Liver (tissue), 9 donors: ENCODE data around the gene TMEM91. TPM values are rescaled to one million over a fixed set of nuclear protein-coding genes. Genes with fewer than 3 reads are reported as not detected.

ENCODE experiments used
- DNase-seq: peaks from one replicate; pipeline ENCODE4 v3.0.0-alpha.2; 2017; ENCODE audit warnings: low spot score
- H3K27ac ChIP-seq, 2 donors: one replicate each; pipeline ENCODE4 v1.7.0; 2013; ENCODE audit warnings: inconsistent platforms in 2 of 2, low read length in 2 of 2, control low read depth in 1 of 2, low read depth in 1 of 2, mild to moderate bottlenecking in 1 of 2
- H3K27me3 ChIP-seq, 4 donors: one replicate each; pipeline versions ENCODE4 v1.6.1 to v1.7.0; 2013; ENCODE audit warnings: low read length in 3 of 4, inconsistent platforms in 1 of 4, mild to moderate bottlenecking in 1 of 4, moderate library complexity in 1 of 4; ENCODE audit not compliant: control insufficient read depth in 4 of 4, insufficient read depth in 4 of 4
- H3K36me3 ChIP-seq, 4 donors: one replicate each; pipeline versions ENCODE4 v1.6.1 to v1.7.0; 2013; ENCODE audit warnings: low read length in 3 of 4, mild to moderate bottlenecking in 3 of 4, low read depth in 1 of 4, moderate library complexity in 1 of 4; ENCODE audit not compliant: control insufficient read depth in 4 of 4, insufficient read depth in 3 of 4
- H3K4me1 ChIP-seq, 4 donors: one replicate each; pipeline versions ENCODE4 v1.6.1 to v1.7.0; 2013; ENCODE audit warnings: low read length in 3 of 4, mild to moderate bottlenecking in 3 of 4, moderate library complexity in 1 of 4; ENCODE audit not compliant: control insufficient read depth in 4 of 4, insufficient read depth in 4 of 4
- H3K4me3 ChIP-seq, 3 donors: one replicate each; pipeline versions ENCODE4 v1.6.1 to v1.7.0; 2013; ENCODE audit warnings: low read length in 3 of 3, control low read depth in 1 of 3, low read depth in 1 of 3, mild to moderate bottlenecking in 1 of 3
- H3K9ac ChIP-seq, 2 donors: one replicate each; pipeline ENCODE4 v1.7.0; 2013; ENCODE audit warnings: low read length in 2 of 2, mild to moderate bottlenecking in 2 of 2, moderate library complexity in 2 of 2, control low read depth in 1 of 2, low read depth in 1 of 2
- H3K9me3 ChIP-seq, 4 donors: one replicate each; pipeline versions ENCODE4 v1.6.1 to v1.7.0; 2013; ENCODE audit warnings: low read length in 3 of 4; ENCODE audit not compliant: control insufficient read depth in 4 of 4
- EGR1 ChIP-seq, 2 donors: IDR thresholded peaks; 2 replicates each; pipeline ENCODE4 v1.6.1; 2016 to 2018; ENCODE audit warnings: antibody characterized with exemption in 2 of 2, low read depth in 2 of 2
- FOXA1 ChIP-seq: IDR thresholded peaks from 2 replicates; pipeline ENCODE4 v1.6.1; 2016; ENCODE audit warnings: antibody characterized with exemption
- FOXA2 ChIP-seq: IDR thresholded peaks from 2 replicates; pipeline ENCODE4 v1.6.1; 2016; ENCODE audit warnings: antibody characterized with exemption
- HNF4A ChIP-seq, 2 donors: conservative IDR thresholded peaks; 2 replicates each; pipeline ENCODE4 v1.6.1; 2016; ENCODE audit warnings: antibody characterized with exemption in 2 of 2, mild to moderate bottlenecking in 2 of 2
- HNF4G ChIP-seq: IDR thresholded peaks from 2 replicates; pipeline ENCODE4 v1.6.1; 2016; ENCODE audit warnings: antibody characterized with exemption
- JUND ChIP-seq, 2 donors: IDR thresholded peaks; 2 replicates each; pipeline ENCODE4 v1.6.1; 2016; ENCODE audit warnings: antibody characterized with exemption in 2 of 2
- NR2F2 ChIP-seq: IDR thresholded peaks from 2 replicates; pipeline ENCODE4 v1.6.1; 2016; ENCODE audit warnings: antibody characterized with exemption
- RAD21 ChIP-seq, 2 donors: IDR thresholded peaks; 2 replicates each; pipeline ENCODE4 v1.6.1; 2016; ENCODE audit warnings: antibody characterized with exemption in 2 of 2, mild to moderate bottlenecking in 2 of 2
- SP1 ChIP-seq: IDR thresholded peaks from 2 replicates; pipeline ENCODE4 v1.6.1; 2018; ENCODE audit warnings: antibody characterized with exemption, mild to moderate bottlenecking
- TAF1 ChIP-seq: conservative IDR thresholded peaks from 2 replicates; pipeline ENCODE4 v1.6.1; 2016; ENCODE audit warnings: antibody characterized with exemption, mild to moderate bottlenecking
- YY1 ChIP-seq: IDR thresholded peaks from 2 replicates; pipeline ENCODE4 v1.6.1; 2016; ENCODE audit warnings: antibody characterized with exemption, mild to moderate bottlenecking
- WGBS: extraction: QIAGEN DNeasy Blood & Tissue Kit; methylation state at CpG from one replicate; pipeline ENCODE4 v1.1.7; 2013; 5-methylcytosine and 5-hydroxymethylcytosine counted together
- polyA plus RNA-seq, 2 donors: library from polyadenylated mRNA; stranded (reverse) in 1 of 2; unstranded in 1 of 2; fragments of 200-250 nt in 1 of 2; fragments of >200 nt in 1 of 2; fragmentation: Nextera tagmentation in 1 of 2; extraction: Ambion mirVana in 1 of 2; gene quantifications; one replicate each; pipeline versions ENCODE4 v1.2.1 to v1.2.3, GENCODE V29; 2013 to 2015
- total RNA-seq, 2 donors: library from RNA; depleted of rRNA; stranded (reverse); fragments of >200 nt; gene quantifications; one replicate each; pipeline ENCODE4 v1.2.3, GENCODE V29; 2014
- TF ChIP-seq, protein P1 (sequence below): IDR thresholded peaks from 2 replicates; pipeline ENCODE4 v1.6.1; 2016; ENCODE audit warnings: antibody characterized with exemption
- TF ChIP-seq, protein P2 (sequence below): IDR thresholded peaks from 2 replicates; pipeline ENCODE4 v1.6.1; 2016; ENCODE audit warnings: antibody characterized with exemption
- TF ChIP-seq, protein P3 (sequence below): IDR thresholded peaks from 2 replicates; pipeline ENCODE4 v1.6.1; 2016; ENCODE audit warnings: antibody characterized with exemption
- TF ChIP-seq, protein P4 (sequence below): IDR thresholded peaks from 2 replicates; pipeline ENCODE4 v1.6.1; 2016; ENCODE audit warnings: antibody characterized with exemption, mild to moderate bottlenecking
- TF ChIP-seq, protein P5 (sequence below): fragments of 150-350 bp; IDR thresholded peaks from 2 replicates; pipeline ENCODE4 v1.5.1; 2017; ENCODE audit warnings: improper control_type of control experiment, low read depth, low read length; ENCODE audit not compliant: missing input control
- donor health status: healthy.
- donor health status: healthy.
- donor health status: healthy.
- donor health status: healthy.
- donor health status: healthy.

The TMEM91 gene
- total and polyA plus RNA-seq, 4 donors, result 1.6 to 4.0 (median 2.9) TPM

DNA sequence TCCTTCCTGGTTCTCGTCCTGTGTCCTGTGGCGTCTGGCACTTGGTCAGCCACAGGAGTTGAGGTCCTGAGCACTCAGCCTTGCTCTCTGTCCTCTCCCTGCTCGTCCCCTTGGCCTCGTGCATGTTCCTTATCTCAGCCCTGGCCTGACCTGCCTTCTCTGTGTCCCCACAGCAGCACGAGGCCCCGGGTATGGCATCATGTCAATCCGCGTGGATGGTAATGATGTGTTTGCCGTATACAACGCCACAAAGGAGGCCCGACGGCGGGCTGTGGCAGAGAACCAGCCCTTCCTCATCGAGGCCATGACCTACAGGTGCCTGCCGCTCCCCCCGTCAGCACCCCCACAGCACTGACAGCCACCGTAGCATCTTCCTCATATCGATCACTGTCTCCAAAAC, 46.1 kb downstream of the TMEM91 start:
- DNase-seq, result no peak
- H3K9ac ChIP-seq, result no peak overlapping the region
- H3K36me3 ChIP-seq, result peaks cover 13 to 70% (median 32%) of the 10 kb centered on the region in 4 donors
- H3K4me1 ChIP-seq, result peaks cover 0 to 8% (median 0%) of the 10 kb centered on the region in 4 donors
- H3K27me3 ChIP-seq, result no peaks in the 10 kb centered on the region
- WGBS, result 92% methylated on average over 18 of the region's 18 CpGs
- TF ChIP-seq RAD21 (IDR thresholded peaks at IDR 0.05) (no peak), EGR1 (IDR thresholded peaks at IDR 0.05; ENCODE audit: low read depth in 2 of 2) (no peak), FOXA1 (no peak), JUND (IDR thresholded peaks at IDR 0.05) (no peak), YY1 (no peak), NR2F2 (no peak), SP1 (no peak), HNF4G (no peak), HNF4A (conservative IDR thresholded peaks at IDR 0.05) (no peak), TAF1 (no peak), FOXA2 (no peak)
- TF ChIP-seq, protein P1, sequence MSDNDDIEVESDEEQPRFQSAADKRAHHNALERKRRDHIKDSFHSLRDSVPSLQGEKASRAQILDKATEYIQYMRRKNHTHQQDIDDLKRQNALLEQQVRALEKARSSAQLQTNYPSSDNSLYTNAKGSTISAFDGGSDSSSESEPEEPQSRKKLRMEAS, result no peak
- TF ChIP-seq, protein P2, sequence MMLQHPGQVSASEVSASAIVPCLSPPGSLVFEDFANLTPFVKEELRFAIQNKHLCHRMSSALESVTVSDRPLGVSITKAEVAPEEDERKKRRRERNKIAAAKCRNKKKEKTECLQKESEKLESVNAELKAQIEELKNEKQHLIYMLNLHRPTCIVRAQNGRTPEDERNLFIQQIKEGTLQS, result no peak
- TF ChIP-seq, protein P3, sequence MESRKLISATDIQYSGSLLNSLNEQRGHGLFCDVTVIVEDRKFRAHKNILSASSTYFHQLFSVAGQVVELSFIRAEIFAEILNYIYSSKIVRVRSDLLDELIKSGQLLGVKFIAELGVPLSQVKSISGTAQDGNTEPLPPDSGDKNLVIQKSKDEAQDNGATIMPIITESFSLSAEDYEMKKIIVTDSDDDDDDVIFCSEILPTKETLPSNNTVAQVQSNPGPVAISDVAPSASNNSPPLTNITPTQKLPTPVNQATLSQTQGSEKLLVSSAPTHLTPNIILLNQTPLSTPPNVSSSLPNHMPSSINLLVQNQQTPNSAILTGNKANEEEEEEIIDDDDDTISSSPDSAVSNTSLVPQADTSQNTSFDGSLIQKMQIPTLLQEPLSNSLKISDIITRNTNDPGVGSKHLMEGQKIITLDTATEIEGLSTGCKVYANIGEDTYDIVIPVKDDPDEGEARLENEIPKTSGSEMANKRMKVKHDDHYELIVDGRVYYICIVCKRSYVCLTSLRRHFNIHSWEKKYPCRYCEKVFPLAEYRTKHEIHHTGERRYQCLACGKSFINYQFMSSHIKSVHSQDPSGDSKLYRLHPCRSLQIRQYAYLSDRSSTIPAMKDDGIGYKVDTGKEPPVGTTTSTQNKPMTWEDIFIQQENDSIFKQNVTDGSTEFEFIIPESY, result no peak
- TF ChIP-seq, protein P4, sequence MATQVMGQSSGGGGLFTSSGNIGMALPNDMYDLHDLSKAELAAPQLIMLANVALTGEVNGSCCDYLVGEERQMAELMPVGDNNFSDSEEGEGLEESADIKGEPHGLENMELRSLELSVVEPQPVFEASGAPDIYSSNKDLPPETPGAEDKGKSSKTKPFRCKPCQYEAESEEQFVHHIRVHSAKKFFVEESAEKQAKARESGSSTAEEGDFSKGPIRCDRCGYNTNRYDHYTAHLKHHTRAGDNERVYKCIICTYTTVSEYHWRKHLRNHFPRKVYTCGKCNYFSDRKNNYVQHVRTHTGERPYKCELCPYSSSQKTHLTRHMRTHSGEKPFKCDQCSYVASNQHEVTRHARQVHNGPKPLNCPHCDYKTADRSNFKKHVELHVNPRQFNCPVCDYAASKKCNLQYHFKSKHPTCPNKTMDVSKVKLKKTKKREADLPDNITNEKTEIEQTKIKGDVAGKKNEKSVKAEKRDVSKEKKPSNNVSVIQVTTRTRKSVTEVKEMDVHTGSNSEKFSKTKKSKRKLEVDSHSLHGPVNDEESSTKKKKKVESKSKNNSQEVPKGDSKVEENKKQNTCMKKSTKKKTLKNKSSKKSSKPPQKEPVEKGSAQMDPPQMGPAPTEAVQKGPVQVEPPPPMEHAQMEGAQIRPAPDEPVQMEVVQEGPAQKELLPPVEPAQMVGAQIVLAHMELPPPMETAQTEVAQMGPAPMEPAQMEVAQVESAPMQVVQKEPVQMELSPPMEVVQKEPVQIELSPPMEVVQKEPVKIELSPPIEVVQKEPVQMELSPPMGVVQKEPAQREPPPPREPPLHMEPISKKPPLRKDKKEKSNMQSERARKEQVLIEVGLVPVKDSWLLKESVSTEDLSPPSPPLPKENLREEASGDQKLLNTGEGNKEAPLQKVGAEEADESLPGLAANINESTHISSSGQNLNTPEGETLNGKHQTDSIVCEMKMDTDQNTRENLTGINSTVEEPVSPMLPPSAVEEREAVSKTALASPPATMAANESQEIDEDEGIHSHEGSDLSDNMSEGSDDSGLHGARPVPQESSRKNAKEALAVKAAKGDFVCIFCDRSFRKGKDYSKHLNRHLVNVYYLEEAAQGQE, result no peak
- H3K9me3 ChIP-seq, result no peaks in the 10 kb centered on the region
- H3K27ac ChIP-seq, result no peak overlapping the region
- no peak overlapping the region for H3K4me3 ChIP-seq

DNA sequence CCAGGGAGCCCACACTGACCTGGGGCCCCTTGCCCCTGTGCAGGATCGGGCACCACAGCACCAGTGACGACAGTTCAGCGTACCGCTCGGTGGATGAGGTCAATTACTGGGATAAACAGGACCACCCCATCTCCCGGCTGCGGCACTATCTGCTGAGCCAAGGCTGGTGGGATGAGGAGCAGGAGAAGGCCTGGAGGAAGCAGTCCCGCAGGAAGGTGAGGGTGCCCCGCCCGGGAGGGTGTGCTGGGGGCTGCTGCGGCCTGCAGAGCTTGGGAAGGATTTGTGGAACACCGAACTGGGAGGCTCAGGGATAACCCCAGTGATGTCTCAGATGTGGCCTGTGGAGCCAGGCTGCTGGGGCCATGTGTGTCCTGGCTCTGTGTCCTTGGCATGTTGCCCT, 46.6 kb downstream of the TMEM91 start:
- WGBS, result 94% methylated on average over 12 of the region's 12 CpGs

More for the DNA sequence above, 46.6 kb downstream of the TMEM91 start:
- TF ChIP-seq JUND (IDR thresholded peaks at IDR 0.05) (no peak), RAD21 (IDR thresholded peaks at IDR 0.05) (no peak)
- TF ChIP-seq, protein P5, sequence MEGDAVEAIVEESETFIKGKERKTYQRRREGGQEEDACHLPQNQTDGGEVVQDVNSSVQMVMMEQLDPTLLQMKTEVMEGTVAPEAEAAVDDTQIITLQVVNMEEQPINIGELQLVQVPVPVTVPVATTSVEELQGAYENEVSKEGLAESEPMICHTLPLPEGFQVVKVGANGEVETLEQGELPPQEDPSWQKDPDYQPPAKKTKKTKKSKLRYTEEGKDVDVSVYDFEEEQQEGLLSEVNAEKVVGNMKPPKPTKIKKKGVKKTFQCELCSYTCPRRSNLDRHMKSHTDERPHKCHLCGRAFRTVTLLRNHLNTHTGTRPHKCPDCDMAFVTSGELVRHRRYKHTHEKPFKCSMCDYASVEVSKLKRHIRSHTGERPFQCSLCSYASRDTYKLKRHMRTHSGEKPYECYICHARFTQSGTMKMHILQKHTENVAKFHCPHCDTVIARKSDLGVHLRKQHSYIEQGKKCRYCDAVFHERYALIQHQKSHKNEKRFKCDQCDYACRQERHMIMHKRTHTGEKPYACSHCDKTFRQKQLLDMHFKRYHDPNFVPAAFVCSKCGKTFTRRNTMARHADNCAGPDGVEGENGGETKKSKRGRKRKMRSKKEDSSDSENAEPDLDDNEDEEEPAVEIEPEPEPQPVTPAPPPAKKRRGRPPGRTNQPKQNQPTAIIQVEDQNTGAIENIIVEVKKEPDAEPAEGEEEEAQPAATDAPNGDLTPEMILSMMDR, result no peak
- TF ChIP-seq, protein P4, result no peak
- no peak overlapping the region for H3K4me3 ChIP-seq
- peaks cover 13 to 70% (median 32%) of the 10 kb centered on the region in 4 donors for H3K36me3 ChIP-seq
- no peak overlapping the region for H3K9ac ChIP-seq
- H3K27me3 ChIP-seq, result no peaks in the 10 kb centered on the region
- H3K27ac ChIP-seq, result no peak overlapping the region
- no peaks in the 10 kb centered on the region for H3K9me3 ChIP-seq
- peaks cover 0 to 8% (median 0%) of the 10 kb centered on the region in 4 donors for H3K4me1 ChIP-seq
- no peak for DNase-seq
